ENCODE results near the gene PALD1. TPM values are rescaled to one million over a fixed set of nuclear protein-coding genes. Genes with fewer than 3 reads are reported as not detected.
A peak's percentile ranks its signal among the peaks of the same experiment; 100 is the strongest.

PALD1 gene
- total RNA-seq, 2 experiments from 2014 or later = 6.6 to 6.8 TPM

- no peak overlapping the region for H3K27ac Mint-ChIP-seq
- H3K4me1 Mint-ChIP-seq (ENCODE audit: low read depth) = peaks cover 2% of the 10 kb centered on the region
- CTCF ChIA-PET = no interaction called here
- H3K36me3 Mint-ChIP-seq (ENCODE audit: low read depth) = no peaks in the 10 kb centered on the region
- TF ChIP-seq CTCF (IDR thresholded peaks at IDR 0.05) = no peak
- DNase-seq (no peak), ATAC-seq (no peak)
- POLR2A ChIA-PET = no interaction called here
- no peak overlapping the region for H3K4me3 Mint-ChIP-seq
- no peaks in the 10 kb centered on the region for H3K27me3 Mint-ChIP-seq
- no peaks in the 10 kb centered on the region for H3K9me3 Mint-ChIP-seq
- intact Hi-C loops (cut with micrococcal nuclease) = no loop called here
These were observed 40.1 kb downstream of the PALD1 start for GRCh38 chr10:70518695-70519094.

- no peak for TF ChIP-seq CTCF (IDR thresholded peaks at IDR 0.05)
- no peaks in the 10 kb centered on the region for H3K9me3 Mint-ChIP-seq
- H3K4me3 Mint-ChIP-seq = no peak overlapping the region
- CTCF ChIA-PET = interaction anchor here (1.3 kb wide), 1 partner anchor 15 kb away, joined by 3 read pairs; no protein-coding TSS in a partner anchor
- no peaks in the 10 kb centered on the region for H3K36me3 Mint-ChIP-seq (ENCODE audit: low read depth)
- H3K27me3 Mint-ChIP-seq = no peaks in the 10 kb centered on the region
- H3K27ac Mint-ChIP-seq = no peak overlapping the region
- POLR2A ChIA-PET = interaction anchor here (0.7 to 0.9 kb wide), 3 partner anchors 20 to 606 kb away, joined by 3 read pairs; no protein-coding TSS in a partner anchor
- no peak for DNase-seq
- intact Hi-C loops (cut with micrococcal nuclease) = no loop called here
- no peaks in the 10 kb centered on the region for H3K4me1 Mint-ChIP-seq (ENCODE audit: low read depth)
- ATAC-seq = no peak
These were observed 44.5 kb downstream of the PALD1 start for GRCh38 chr10:70523057-70523456.

- Mint-ChIP-seq H3K36me3 (ENCODE audit: low read depth) (no peaks in the 10 kb centered on the region), H3K4me1 (ENCODE audit: low read depth) (no peaks in the 10 kb centered on the region), H3K9me3 (no peaks in the 10 kb centered on the region), H3K4me3 (no peak overlapping the region), H3K27ac (no peak overlapping the region), H3K27me3 (no peaks in the 10 kb centered on the region)
- ATAC-seq (no peak), DNase-seq (no peak)
- POLR2A ChIA-PET = interaction anchor here (0.7 to 0.9 kb wide), 3 partner anchors 20 to 606 kb away, joined by 3 read pairs; no protein-coding TSS in a partner anchor
- TF ChIP-seq CTCF (IDR thresholded peaks at IDR 0.05) = no peak
- intact Hi-C loops (cut with micrococcal nuclease) = no loop called here
- CTCF ChIA-PET = interaction anchor here (1.3 kb wide), 1 partner anchor 15 kb away, joined by 3 read pairs; no protein-coding TSS in a partner anchor
These were observed 45.0 kb downstream of the PALD1 start for GRCh38 chr10:70523549-70523948.

- no peak overlapping the region for H3K4me3 Mint-ChIP-seq
- no peak overlapping the region for H3K27ac Mint-ChIP-seq
- no peak for TF ChIP-seq CTCF (IDR thresholded peaks at IDR 0.05)
- no peaks in the 10 kb centered on the region for H3K36me3 Mint-ChIP-seq (ENCODE audit: low read depth)
- intact Hi-C loops (cut with micrococcal nuclease) = no loop called here
- DNase-seq (no peak), ATAC-seq (no peak)
- ChIA-PET CTCF (interaction anchor here (1.1 to 3.2 kb wide), 2 partner anchors 31 to 67 kb away, joined by 3 to 12 read pairs; no protein-coding TSS in a partner anchor), POLR2A (no interaction called here)
- H3K4me1 Mint-ChIP-seq (ENCODE audit: low read depth) = no peaks in the 10 kb centered on the region
- H3K27me3 Mint-ChIP-seq = no peaks in the 10 kb centered on the region
- H3K9me3 Mint-ChIP-seq = no peaks in the 10 kb centered on the region
These were observed 49.7 kb downstream of the PALD1 start for GRCh38 chr10:70528314-70528713.

- Mint-ChIP-seq H3K4me1 (ENCODE audit: low read depth) (no peaks in the 10 kb centered on the region), H3K9me3 (no peaks in the 10 kb centered on the region), H3K36me3 (ENCODE audit: low read depth) (no peaks in the 10 kb centered on the region), H3K27me3 (no peaks in the 10 kb centered on the region), H3K27ac (no peak overlapping the region), H3K4me3 (no peak overlapping the region)
- POLR2A ChIA-PET = no interaction called here
- ATAC-seq (peak; percentile 62), DNase-seq (peak; percentile 16)
- intact Hi-C loops (cut with micrococcal nuclease) = no loop called here
- CTCF ChIA-PET = interaction anchor here (0.6 to 3.2 kb wide), 4 partner anchors 9 to 145 kb away, joined by 3 to 12 read pairs (median 5); no protein-coding TSS in a partner anchor
- no peak for TF ChIP-seq CTCF (IDR thresholded peaks at IDR 0.05)
These were observed 50.3 kb downstream of the PALD1 start for GRCh38 chr10:70528741-70529362.
